Muscle of arm (tissue), 12 donors: ENCODE data around the gene TNRC6C. TPM values are rescaled to one million over a fixed set of nuclear protein-coding genes. Genes with fewer than 3 reads are reported as not detected.

Experiments
- DNase-seq: peaks from one replicate; pipeline ENCODE4 v3.0.0-alpha.2; 2013
- polyA plus RNA-seq, 12 donors: library from polyadenylated mRNA; unstranded; fragments of 120-200 nt; gene quantifications; one replicate each; pipeline ENCODE4 v1.2.1, GENCODE V29; 2013; ENCODE audit not compliant: insufficient read length in 12 of 12

TNRC6C gene
- polyA plus RNA-seq, 12 donors, result 7.7 to 15.5 (median 9.8) TPM; not detected in 1

DNA sequence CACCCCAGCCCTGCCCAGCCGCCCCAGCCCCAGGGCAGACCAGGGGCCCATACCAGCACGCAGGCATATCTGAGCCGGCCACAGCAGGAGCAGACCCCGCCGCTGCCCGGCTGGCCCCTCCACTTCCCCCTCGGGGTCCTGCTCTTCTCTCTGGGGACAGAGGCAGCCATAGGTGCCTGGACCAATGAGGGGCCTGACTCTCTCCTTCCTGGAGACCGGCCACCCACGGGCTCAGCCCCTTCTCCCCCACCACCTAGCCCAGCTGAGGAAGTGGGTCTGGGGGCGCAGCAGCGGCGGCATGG lies 166.3 kb downstream of the TNRC6C start:
- no peak for DNase-seq

DNA sequence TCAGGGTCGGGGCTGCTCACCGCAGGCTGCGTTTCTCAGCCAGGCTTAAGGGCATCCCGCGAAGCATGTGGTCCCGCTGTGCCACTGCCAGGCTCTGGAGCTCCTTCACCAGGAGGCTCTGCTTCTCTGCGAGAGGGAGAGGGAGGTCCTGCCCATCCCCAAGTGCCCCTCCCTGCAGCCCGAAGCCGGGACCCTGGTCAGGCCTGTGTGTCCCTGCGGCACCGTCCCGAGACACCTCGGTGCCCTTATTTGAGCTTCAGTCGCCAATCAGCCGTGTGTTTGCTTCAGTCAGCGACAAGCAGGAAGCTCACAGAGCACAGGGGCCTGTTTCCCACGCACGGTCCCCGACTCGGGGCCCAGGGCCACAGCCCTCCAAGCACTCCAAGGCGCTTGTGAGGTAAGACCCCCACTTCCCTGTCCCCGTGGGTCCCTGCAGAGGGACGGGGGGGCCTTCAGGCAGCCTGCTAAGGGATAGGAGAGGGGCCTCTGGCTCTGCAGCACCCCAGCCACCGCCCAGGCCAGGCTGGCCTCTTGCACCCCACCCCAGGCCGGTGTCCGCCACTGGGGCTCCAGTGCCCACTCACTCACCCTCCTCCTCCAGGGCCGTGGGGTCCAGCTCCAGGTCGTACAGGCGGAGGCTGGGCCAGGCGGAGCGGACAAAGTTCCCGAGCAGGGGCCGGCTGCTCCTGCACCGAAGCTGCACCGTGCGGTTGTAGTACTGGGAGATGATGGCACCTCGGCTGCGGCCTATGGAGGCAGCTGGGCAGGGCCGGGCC lies 166.8 kb downstream of the TNRC6C start:
- no peak for DNase-seq

DNA sequence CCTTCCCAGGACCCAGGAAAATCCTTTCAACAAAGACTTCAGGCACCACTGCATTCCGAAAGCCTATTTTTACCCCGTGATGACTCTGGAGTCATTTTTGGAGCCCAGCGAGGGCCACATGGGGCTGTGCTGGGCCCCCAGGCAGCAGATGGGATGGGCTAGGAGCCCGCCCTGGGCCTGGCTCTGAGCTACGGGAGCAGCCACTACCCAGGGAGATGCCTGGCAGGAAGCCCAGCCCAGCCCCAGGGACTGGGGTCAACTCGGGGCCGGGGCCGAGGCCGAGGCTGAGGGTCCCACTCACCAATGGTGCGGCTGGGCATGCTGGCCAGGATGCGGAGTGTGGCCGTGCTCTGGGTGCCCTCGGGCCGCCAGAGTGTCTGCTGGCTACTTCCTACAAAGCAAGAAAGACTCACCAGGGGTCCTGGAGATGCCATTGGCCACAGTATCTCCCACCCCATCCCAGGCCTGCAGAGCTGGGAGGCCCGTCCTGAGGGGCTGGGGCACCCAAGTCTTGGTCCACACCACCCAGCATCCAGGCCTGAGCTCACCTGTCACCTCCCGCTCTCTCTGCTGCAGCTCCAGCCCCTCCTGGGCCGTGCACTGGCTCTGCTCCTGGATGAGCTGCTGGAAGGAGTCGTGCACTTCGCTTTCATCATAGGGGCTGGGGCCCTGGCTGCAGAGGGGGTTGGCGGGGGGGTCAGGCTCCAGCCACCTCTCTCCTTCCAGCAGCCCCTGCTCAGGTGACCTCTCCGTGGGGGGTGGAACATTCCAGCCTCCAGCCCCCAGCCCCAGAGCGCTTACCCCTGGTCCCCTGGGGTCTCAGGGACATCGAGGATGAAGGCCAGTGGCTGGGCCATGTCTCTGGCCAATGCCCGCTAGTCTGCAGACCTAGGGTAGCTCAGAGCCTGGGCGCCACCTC lies 167.7 kb downstream of the TNRC6C start:
- no peak for DNase-seq

DNA sequence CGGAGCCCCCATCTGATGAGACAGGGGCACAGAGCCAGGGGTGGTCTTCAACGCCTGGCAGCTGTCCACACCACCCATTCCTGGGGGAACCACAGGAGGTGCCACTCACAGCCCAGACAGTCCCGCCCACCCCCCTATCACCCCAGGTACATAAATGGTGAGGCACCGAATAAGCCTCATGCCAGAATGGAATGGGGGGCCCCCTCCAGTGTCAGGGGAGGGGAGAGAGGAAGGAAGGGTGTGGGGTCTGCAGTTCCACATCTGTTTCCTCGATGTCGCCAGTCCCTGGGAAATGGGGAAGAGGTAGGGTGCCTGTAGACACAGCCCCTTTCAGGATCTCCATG lies 168.4 kb downstream of the TNRC6C start:
- no peak for DNase-seq

DNA sequence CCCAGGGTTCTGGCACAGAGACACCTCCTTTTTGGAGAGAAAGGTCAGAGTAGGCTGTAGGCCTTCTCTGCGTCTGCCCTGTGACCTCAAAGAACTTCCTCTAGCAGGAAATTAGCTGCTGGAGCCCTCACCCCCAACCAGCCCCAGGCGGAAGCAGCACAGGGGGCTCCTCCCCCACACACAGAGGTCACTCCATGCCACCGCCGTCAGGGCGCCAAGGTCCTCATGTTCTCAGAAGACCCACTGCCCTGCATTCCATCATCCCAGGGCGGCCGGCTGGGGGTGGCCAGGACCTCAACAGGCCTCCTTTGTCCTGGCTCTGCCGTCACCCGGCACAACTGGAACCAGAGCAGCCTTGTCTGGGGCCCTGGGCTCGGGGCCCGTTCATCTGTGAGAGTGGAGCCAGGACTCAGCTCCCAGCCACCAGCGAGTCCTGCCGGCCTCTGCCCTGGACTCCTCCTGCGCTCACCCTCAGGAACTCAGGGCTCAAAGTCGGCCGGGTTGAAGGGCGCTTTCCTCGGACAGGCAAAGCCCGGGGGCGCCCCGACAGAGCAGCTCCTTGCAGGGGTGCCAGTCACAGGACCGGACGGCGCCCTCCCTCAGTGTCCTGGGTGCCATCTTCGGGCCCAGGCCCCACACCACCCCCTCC lies 168.9 kb downstream of the TNRC6C start:
- DNase-seq, result no peak

GRCh38 chr17:78127888-78128550 lies 169.5 kb downstream of the TNRC6C start:
- DNase-seq, result no peak

- DNase-seq, result no peak
Measured at GRCh38 chr17:78128551-78129350, 170.2 kb downstream of the TNRC6C start, which contains the start of gene TMC6. Gene TMC6 (minus strand): TSS chr17:78128755. CDS start chr17:78126832, 1,923 bp downstream.

GRCh38 chr17:78129351-78130089 lies 171.0 kb downstream of the TNRC6C start:
- DNase-seq, result no peak

- no peak for DNase-seq
Measured at GRCh38 chr17:78130090-78130436, 171.6 kb downstream of the TNRC6C start.

DNA sequence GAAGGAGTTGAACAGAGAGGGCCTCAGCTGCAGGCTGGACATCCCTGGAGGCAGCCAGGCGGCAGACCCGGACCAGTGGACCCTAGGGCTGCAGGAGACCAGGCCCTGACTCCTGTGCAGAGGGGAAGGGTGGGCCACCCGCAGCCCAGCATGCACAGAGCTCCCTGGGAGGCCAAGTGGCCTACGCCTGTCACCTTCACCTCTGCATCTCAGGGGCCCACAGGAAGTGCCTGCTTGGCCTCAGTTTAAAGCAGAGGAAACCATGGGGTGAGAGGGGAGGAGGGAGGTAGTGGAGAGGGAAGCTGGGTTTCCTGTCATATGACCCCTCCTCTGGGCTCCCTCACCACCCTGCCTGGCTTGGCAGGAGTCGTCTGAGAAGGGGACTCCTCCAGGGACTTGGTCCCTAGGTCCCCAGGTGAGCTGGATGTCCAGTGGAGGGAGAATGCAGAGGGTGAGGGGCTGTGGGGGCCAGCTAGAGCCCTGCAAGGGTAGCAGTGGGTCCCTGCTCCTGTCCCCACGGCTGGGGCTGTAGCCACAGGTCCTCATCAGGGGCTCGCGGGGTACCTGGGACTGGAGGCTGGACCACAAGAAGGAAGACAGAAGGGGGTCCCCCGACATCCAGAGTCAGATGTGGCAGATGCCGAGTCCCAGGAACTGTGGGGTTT lies 172.1 kb downstream of the TNRC6C start, which contains the start of gene TMC8:
Gene TMC8 (plus strand): TSS at position 335 of the 665 bp plus-strand sequence. CDS start 818 bp downstream, outside the sequence.
- no peak for DNase-seq

GRCh38 chr17:78131172-78132083 lies 172.9 kb downstream of the TNRC6C start:
- no peak for DNase-seq

GRCh38 chr17:78132084-78132676 lies 173.7 kb downstream of the TNRC6C start:
- DNase-seq, result no peak

GRCh38 chr17:78132767-78133178 lies 174.3 kb downstream of the TNRC6C start:
- no peak for DNase-seq

GRCh38 chr17:78133179-78133951 lies 174.9 kb downstream of the TNRC6C start:
- no peak for DNase-seq

GRCh38 chr17:78133971-78134898 lies 175.7 kb downstream of the TNRC6C start:
- DNase-seq, result no peak

- no peak for DNase-seq
Measured at GRCh38 chr17:78134899-78135385, 176.4 kb downstream of the TNRC6C start.
